GM04504 (cell line): ENCODE measurements around the gene PPFIBP2.
A peak's percentile ranks its signal among the peaks of the same experiment; 100 is the strongest.

Experiments used
- DNase-seq: peaks from one replicate; pipeline ENCODE4 v3.0.0-alpha.2; 2012; ENCODE audit warnings: low read depth

PPFIBP2 gene

GRCh38 chr11:7578276-7578955 lies 64.6 kb downstream of the PPFIBP2 start:
- no peak for DNase-seq

GRCh38 chr11:7579361-7579791 lies 65.6 kb downstream of the PPFIBP2 start:
- DNase-seq: no peak

DNA sequence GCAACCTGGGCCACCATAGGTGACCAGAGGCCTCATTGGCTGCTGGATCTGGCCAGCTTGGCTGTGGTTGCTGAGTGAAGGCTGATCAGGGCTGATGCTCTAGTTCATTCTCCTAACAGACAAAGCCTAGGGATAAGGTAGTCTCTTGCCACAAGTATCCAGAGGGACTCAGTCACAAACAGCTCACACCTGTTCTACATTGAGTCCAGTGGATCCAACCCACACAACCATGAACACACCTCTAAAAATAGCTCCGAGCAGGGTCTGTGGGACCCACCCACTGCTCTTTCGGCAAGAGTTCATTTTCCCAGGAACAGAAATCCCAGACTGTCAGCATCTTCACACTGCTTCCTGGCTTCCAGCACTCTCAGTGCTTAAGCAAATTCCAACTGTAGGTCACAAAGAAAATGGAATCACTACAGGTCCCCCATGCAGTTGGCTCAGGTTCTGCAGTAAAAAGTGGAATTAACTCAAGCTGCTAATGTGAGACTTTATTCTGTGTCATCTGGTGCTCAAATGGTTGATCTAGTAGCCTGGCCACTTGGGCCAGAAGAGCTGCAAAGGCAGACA lies 67.3 kb downstream of the PPFIBP2 start:
- no peak for DNase-seq

DNA sequence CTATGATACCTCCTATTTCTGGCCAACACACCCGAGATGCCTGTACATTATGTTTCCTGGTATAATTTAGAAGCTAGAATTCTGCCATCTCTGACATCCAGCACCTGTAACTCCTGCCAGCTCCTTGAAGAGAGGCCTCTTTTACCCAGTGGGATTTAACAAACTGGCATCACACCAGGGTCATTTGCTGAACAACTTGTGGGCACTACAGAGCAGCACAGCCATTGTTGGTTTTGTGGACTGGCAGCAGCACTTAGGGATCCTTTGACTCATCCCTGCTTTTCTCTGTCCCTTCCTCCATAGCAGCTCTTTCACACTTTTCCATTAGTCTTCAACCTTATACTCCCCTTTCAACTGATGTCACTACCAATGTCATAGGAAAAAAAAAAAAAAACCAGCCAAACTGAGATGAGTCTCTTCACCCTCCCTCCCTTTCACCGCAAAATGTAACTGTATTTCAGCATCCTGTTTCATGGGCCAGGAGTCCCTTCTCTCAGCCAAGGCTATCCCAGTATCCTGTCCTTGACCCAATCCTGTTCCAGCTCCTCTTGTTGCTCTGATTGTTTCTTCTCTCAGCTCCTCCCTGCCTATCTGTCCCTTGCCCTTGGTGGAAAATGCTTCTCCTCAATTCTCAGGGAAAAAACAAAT lies 68.7 kb downstream of the PPFIBP2 start:
- no peak for DNase-seq

- DNase-seq: no peak
Measured at GRCh38 chr11:7583248-7583647, 69.4 kb downstream of the PPFIBP2 start.

GRCh38 chr11:7584910-7585309 lies 71.1 kb downstream of the PPFIBP2 start:
- DNase-seq: no peak

DNA sequence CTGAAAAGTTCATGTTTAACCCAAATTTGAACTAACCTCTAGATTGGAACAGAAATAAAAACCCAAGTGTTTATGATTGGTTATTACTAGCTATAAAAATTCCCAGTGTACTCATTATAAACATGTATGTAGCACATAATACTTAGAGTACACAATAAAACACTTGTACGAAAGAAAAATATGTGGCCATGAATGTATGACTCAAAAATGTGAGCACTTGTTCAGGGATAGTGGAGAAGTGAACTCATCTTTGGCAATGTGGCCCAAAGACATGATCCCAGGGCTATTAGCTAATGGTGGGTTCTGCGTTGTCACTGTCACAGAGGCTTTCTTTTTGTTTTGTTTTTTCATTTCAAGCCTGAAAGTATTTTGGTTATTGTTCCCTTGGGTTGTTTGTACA lies 72.0 kb downstream of the PPFIBP2 start:
- no peak for DNase-seq

DNA sequence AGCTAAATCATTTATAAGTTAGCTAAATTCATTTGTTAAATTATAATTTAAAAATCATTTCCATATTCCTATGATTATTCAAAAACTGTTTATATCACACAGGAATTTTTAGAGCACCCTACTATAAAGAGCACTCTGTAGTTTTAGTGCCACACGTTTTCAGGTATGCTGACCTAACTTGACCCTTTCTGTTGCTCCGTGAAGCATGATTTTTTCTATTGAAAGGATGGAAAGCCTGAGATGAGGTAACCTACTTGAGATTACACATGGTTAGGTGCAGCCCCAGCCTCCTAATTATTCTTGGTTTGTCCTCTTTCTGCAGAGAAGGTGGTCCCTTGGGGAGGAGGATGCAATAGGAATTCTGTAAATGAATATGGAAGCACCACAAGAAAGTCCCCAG lies 72.6 kb downstream of the PPFIBP2 start:
- DNase-seq: no peak

- DNase-seq: no peak
Measured at GRCh38 chr11:7587712-7588111, 73.9 kb downstream of the PPFIBP2 start.

DNA sequence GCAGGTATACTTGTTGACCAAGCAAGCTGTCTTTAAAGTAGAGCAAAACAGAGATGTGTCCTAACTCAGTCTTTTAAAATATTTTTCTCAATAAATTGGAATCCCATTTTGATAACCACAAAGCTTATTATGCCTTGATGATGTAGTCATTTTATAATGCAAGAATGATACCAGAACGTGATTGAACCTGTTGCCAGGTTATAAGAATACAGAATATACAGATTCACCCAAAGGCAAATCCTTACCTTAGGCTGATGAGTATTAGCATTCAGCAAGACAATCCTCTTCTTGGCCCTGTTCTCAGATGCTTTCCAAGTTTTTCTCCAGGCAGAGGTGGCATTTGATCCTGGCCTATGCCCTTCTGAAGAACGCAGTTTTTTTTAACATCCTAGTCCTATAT lies 76.1 kb downstream of the PPFIBP2 start:
- DNase-seq: no peak

DNA sequence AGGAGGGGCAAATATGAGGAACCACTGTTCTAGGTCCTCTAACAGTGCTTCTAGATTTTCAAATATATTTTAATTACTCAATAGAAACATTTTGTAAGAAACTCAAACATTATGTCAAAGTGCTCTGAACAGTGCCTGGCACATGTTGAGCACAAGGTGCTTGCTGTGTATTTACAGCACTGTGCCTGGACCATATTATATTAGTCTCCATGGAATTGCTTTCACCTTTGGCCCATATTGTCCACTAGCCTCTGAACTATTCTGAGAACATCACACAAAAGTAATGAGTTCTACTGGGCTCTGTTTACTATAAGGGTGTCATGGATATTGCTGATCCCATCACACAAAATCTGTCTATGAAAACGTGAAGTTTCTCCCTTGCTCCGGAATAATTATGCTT lies 76.7 kb downstream of the PPFIBP2 start:
- DNase-seq: no peak

GRCh38 chr11:7591107-7591894 lies 77.5 kb downstream of the PPFIBP2 start:
- DNase-seq: no peak

GRCh38 chr11:7591987-7592386 lies 78.2 kb downstream of the PPFIBP2 start:
- no peak for DNase-seq

DNA sequence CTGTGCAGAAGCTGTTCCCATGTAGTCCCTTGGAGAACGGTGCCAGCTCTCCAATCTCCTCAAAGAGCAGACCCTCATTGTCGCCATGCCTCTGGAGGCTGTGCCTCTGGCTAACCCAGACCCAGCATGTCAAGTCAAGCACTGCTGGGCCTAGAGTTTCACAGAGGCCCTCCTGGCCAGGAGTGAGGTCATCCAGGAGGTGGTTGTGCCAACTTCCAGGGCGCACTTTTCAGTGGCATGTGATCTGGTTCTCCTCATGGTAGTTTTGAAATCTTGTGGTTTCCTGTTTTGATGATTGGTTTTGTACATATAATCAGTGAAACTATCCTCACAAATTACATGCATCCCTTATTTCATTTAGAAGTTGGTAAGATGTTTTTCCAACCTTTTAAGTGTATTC lies 78.9 kb downstream of the PPFIBP2 start:
- peak; percentile 63 for DNase-seq

DNA sequence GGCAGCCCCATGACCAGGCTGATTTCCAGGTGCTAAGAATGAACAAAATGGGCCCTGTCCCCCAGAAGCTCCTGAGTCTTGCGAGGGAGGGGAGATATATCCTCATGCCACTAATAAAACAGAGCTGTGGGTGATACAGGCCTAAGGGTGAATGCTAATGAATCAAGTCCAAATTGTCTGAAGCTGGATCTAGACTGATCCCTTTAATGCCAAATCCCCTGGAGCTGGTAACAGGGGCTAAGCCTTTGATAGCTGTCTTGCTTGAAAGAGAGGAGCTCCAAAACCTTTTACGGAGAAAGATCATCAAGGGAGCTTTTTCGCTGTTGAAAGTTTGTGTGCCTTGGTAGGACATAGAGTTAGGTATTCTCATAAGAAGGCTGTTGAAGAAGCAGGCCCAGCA lies 79.7 kb downstream of the PPFIBP2 start:
- no peak for DNase-seq

DNA sequence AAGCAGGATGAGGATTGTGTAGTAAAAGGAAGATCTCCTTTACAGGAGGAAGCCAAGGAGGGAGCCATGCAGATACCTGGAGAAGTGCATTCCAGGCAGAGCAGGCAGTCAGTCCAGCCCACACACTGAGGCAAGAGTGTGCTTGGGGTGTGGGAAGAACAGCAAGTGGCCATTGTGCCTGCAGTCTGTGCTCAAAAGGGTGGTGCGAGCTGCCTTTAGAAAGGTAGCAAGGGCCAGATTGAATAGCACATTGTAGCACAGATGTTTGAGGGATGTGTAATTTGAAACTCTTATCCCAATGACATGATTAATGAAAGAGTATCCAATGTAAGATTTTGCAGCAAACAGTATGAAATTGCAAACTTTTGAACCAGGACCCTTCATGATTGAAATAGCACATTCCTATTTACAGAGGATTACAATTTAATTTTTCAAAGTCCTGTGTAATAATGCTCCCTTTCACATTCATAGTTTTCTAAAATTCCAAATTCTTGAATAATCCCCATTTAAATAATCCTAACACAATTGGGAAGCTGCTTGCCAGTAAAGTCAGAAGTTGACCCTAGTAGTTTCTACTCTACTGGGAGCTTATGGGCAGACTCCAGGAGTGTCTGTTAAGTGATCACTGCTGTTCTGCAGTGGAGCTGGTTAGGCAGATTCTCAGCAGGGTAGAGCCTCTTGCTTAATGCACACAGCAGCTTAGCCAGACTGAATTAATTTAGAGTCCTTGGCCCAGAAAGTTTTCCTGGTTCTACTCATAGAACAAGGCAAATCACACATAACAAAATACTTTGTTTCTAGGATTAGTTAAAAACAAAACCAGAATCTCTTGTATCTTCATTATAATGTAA lies 81.4 kb downstream of the PPFIBP2 start:
- no peak for DNase-seq

GRCh38 chr11:7595951-7596350 lies 82.2 kb downstream of the PPFIBP2 start:
- DNase-seq: no peak

DNA sequence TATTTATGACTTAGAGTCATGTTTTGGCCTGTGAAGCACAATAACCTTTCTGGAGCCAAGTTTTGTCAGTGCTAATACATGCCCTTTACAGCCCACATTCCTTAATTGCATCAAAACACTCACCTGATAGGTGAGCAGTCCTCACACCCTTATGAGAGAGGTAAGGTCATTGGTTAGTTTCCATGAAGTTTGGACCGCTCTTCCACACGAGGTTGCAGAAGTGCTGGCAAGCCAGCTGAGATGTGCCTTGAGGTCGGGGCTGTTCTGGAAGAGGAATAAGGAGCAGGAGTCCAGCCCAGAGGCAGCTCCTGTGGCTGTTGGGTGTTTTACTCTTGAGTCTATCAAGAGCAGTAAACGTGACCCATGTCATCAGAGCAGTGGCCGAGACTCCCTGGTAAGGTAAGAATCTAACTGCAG lies 83.2 kb downstream of the PPFIBP2 start:
- DNase-seq: no peak

GRCh38 chr11:7597620-7598019 lies 83.8 kb downstream of the PPFIBP2 start:
- DNase-seq: no peak

DNA sequence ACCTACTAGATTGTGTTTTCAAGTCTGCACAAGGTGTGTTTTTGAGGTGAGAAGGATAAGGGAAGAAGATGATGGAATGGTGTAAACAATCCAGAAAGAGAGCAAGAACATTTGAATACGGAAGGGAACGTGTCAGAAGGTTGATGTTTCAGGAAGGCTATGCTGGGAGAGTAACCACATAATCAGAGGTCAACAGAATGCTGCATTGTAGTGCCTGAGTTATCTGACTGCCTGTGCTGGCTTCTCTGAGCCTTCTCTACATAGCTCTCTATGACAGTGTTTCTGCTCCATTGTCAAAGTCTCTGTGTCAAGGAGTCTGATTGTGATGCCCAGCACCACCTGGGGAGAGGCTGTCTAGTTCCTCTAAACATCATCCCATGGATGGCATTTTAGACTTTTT lies 85.4 kb downstream of the PPFIBP2 start:
- DNase-seq: no peak

DNA sequence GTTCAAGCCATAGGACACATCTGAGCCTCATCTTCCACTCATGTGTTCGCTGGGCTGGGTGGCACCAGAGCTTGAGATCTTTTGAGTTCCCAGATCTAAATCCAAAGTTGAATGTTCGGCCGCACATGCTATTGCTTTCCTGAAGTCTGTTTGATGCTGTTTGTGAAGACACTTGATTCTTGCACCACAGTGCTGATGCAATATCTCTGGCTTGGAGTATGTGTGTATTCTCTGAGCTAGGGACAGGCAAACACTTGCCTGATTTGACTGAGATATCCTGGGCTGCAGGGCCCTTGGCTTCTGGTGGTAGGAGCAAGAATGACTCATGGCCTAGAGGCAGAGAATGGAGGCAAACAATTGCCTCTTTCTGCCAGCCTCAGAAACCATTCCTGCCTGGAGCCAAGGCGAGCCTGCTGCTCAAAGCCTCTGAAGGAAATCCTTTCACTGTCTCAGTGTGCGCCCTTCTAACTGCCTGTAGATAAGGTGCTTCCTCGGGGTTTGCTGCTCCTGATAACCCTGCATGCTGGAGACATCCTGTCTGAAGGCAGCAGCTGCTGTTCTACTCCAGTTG lies 86.5 kb downstream of the PPFIBP2 start:
- DNase-seq: peak; percentile 71
